ENCODE data around the gene PNPLA7. TPM values are rescaled to one million over a fixed set of nuclear protein-coding genes. Genes with fewer than 3 reads are reported as not detected.
"Not testable (repeated sequence)": the region's sequence is repeated elsewhere in the genome, so short reads cannot be mapped to it uniquely, and the experiment has no call there.

PNPLA7 gene
- total RNA-seq, 1 donor from 2014 or later: 13.7 TPM

GRCh38 chr9:137516144-137516917 is 33.9 kb downstream of the PNPLA7 start:
- H3K36me3 ChIP-seq: peaks cover 2% of the 10 kb centered on the region
- H3K4me1 ChIP-seq: no peaks in the 10 kb centered on the region
- TF ChIP-seq, protein P1, sequence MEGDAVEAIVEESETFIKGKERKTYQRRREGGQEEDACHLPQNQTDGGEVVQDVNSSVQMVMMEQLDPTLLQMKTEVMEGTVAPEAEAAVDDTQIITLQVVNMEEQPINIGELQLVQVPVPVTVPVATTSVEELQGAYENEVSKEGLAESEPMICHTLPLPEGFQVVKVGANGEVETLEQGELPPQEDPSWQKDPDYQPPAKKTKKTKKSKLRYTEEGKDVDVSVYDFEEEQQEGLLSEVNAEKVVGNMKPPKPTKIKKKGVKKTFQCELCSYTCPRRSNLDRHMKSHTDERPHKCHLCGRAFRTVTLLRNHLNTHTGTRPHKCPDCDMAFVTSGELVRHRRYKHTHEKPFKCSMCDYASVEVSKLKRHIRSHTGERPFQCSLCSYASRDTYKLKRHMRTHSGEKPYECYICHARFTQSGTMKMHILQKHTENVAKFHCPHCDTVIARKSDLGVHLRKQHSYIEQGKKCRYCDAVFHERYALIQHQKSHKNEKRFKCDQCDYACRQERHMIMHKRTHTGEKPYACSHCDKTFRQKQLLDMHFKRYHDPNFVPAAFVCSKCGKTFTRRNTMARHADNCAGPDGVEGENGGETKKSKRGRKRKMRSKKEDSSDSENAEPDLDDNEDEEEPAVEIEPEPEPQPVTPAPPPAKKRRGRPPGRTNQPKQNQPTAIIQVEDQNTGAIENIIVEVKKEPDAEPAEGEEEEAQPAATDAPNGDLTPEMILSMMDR (IDR thresholded peaks at IDR 0.05): no peak
- H3K27ac ChIP-seq: no peak overlapping the region
- no peaks in the 10 kb centered on the region for H3K9me3 ChIP-seq
- no peak overlapping the region for H3K4me3 ChIP-seq
- no peak for ATAC-seq
- intact Hi-C loops (cut with DNase I): no loop called here
- no peaks in the 10 kb centered on the region for H3K27me3 ChIP-seq
- DNase-seq: no peak

DNA sequence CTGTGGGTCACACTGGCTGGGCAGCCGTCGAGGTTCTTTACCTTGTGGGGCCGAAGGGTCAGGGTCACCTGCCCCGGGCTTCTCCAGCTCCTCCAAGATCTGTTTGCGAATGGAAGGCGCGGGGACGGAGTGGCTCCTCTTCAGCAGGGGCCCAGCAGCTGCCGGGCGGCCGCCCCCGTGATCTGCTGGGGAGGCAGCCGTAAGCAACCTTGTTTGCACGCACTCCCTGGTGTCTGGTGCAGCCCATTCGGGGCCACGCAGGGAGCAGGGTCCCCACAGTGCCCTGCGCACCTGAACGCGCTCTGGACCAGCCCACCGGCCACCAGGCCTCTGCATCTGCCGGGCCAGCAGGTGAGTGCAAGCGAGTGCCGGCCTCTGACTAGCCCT is 34.9 kb downstream of the PNPLA7 start:
- no peaks in the 10 kb centered on the region for H3K4me1 ChIP-seq
- H3K4me3 ChIP-seq: no peak overlapping the region
- DNase-seq: no peak
- intact Hi-C loops (cut with DNase I): no loop called here
- no peaks in the 10 kb centered on the region for H3K36me3 ChIP-seq
- no peak overlapping the region for H3K27ac ChIP-seq
- H3K27me3 ChIP-seq: no peaks in the 10 kb centered on the region
- TF ChIP-seq, protein P1 (IDR thresholded peaks at IDR 0.05): no peak
- H3K9me3 ChIP-seq: no peaks in the 10 kb centered on the region
- peak; percentile 35 for ATAC-seq

DNA sequence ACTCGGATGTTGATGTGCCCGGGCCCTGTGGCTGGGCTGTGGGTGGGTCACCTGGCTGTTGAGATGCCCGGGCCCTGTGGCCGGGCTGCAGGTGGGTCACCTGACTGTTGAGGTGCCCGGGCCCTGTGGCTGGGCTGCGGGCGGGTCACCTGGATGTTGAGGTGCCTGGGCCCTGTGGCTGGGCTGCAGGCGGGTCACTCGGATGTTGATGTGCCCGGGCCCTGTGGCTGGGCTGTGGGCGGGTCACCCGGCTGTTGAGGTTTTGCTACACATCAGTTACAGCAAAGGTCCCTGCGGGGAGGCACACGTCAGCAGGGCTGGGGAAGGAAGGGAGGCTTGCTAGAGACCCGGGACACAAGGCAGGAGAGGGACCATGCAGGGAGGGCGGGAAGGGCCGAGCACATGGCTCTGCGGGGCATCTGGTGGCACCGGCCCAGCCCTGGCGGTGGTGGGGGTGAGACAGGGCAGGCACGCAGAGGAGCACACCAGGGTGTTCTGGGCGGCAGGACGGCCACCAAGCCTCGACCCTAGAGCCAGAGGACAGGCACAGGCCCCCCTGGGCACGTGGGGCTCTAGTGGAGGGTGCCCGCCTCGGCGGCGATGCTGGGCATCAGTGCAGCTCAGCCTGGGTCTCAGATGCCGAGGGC is 35.4 kb downstream of the PNPLA7 start:
- Histone ChIP-seq H3K27me3 (no peaks in the 10 kb centered on the region), H3K4me1 (no peaks in the 10 kb centered on the region), H3K36me3 (no peaks in the 10 kb centered on the region), H3K4me3 (no peak overlapping the region), H3K27ac (no peak overlapping the region), H3K9me3 (no peaks in the 10 kb centered on the region)
- DNase-seq (no peak), ATAC-seq (peak; percentile 28)
- intact Hi-C loops (cut with DNase I): no loop called here
- TF ChIP-seq, protein P1 (IDR thresholded peaks at IDR 0.05): no peak

GRCh38 chr9:137513801-137514570 is 36.2 kb downstream of the PNPLA7 start:
- H3K27ac ChIP-seq; H3K36me3 ChIP-seq; H3K9me3 ChIP-seq; H3K27me3 ChIP-seq; ATAC-seq; H3K4me1 ChIP-seq; intact Hi-C loops (cut with DNase I); H3K4me3 ChIP-seq; DNase-seq: not testable (repeated sequence)

GRCh38 chr9:137513136-137513535 is 37.1 kb downstream of the PNPLA7 start:
- H3K27me3 ChIP-seq; intact Hi-C loops (cut with DNase I); H3K9me3 ChIP-seq; ATAC-seq; H3K4me3 ChIP-seq; DNase-seq; H3K36me3 ChIP-seq; H3K27ac ChIP-seq; H3K4me1 ChIP-seq: not testable (repeated sequence)

GRCh38 chr9:137511758-137512463 is 38.3 kb downstream of the PNPLA7 start:
- Histone ChIP-seq H3K9me3 (no peaks in the 10 kb centered on the region), H3K4me3 (no peak overlapping the region), H3K4me1 (no peaks in the 10 kb centered on the region), H3K27ac (no peak overlapping the region), H3K27me3 (no peaks in the 10 kb centered on the region), H3K36me3 (no peaks in the 10 kb centered on the region)
- ATAC-seq (no peak), DNase-seq (no peak)
- intact Hi-C loops (cut with DNase I): no loop called here
- TF ChIP-seq, protein P1 (IDR thresholded peaks at IDR 0.05): no peak

DNA sequence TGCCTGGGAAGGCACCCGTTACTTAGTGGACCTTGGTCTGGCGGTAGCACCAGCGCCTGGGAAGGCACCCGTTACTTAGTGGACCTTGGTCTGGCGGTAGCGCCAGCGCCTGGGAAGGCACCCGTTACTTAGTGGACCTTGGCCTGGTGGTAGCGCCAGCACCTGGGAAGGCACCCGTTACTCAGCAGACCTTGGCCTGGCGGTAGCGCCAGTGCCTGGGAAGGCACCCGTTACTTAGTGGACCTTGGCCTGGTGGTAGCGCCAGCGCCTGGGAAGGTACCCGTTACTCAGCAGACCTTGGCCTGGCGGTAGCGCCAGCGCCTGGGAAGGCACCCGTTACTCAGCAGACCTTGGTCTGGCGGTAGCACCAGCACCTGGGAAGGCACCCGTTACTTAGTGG is 39.1 kb downstream of the PNPLA7 start:
- ATAC-seq: not testable (repeated sequence)

More for the DNA sequence above, 39.1 kb downstream of the PNPLA7 start:
- H3K4me1 ChIP-seq; H3K9me3 ChIP-seq; H3K27me3 ChIP-seq; H3K36me3 ChIP-seq; DNase-seq; H3K4me3 ChIP-seq; intact Hi-C loops (cut with DNase I); H3K27ac ChIP-seq: not testable (repeated sequence)

All from upper lobe of right lung (tissue), 1 donor.